Stimulated activated CD4-positive, alpha-beta T cell treated with anti-CD3 and anti-CD28 coated beads, Interleukin-1b, Interleukin-23, amount 100 ng/mL, for 48 hours (primary cell): ENCODE measurements around the gene POLR3G.

Source experiments
- DNase-seq: peaks from one replicate; pipeline ENCODE4 v3.0.0-alpha.2; 2020

The POLR3G gene

DNA sequence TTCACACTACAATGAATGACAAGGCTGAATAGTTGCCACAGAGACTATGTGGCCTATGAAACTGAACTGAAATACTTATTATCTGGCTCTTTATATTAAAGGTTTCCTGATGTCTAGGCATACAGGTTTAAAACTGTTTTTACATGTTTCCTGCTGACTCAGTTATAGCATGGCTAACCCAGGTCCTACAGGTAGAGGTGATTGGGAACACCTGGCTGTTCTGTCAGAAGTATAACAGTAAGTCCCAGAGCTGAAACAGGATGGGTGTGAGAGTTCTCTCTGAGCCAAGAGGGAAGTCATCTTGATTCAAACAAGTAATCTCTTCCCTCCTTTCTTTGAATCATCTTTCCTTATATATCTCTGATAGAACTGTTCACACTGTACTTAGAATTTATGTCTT, 79.0 kb downstream of the POLR3G start:
- no peak for DNase-seq

DNA sequence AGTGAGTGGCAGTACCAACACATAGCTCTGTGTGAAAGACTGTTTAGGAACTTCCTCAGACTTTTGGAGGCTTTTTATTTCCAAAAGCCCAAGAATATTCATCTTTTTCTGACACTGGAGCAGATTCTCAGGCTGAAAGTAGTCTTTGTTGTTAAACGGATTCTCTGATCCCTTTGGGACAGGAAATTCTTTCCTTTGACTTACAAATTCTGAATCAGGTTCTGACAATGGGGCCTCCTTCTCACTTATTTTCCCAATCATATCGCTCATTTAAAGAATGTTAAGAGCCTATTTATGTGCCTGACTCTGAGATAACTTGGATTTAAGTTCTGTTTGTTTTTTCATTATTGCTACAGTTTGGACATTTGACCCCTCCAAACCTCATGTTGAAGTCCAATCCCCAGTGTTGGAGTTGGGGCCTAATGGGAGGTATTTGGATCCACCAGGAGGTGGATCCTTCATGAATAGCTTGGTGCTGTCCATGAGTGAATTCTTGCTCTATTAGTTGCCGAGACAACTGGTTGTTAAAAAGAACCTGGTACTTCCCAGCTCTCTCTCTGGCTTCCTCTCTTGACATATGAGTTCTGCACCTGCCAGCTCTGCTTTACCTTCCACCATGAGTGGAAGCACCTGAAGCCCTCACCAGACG, 79.8 kb downstream of the POLR3G start:
- no peak for DNase-seq

DNA sequence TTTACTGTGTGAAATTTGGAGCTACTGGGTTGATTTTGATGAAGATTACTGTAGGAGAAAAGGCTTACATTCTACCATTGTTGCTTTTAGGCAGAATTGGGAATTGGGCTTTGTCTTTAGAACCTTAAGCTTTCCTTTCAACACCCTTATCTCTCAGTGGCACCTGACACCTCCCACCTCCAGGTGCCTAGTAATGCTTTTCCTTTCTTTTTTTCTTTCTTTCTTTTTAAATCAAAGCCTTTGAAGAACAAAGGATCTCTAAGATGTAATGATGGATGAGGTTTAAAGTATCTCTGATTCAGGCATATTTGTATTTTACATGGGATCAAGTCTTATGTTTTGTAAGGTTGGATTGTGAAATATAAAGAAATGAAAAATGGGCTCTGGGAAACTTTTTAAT, 81.0 kb downstream of the POLR3G start:
- no peak for DNase-seq

DNA sequence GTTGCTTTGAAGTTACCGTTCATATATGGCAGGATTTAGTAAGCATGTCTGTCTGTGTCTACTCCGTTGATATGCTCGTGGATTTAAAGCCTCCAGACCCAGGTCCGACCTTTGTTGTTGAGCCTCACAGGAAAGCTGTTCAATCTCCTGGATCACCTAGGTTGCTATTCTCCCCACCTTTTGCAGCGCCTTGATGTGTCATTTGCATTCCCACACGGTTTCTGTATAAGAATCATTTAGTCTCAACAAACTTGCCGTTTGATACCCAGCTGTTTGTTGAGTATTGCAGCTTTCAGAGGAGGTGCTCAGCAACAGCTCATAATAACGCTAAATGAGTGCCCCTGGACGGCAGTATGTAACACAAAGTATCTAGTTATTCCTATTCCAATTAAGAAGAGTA, 82.7 kb downstream of the POLR3G start:
- DNase-seq = no peak

DNA sequence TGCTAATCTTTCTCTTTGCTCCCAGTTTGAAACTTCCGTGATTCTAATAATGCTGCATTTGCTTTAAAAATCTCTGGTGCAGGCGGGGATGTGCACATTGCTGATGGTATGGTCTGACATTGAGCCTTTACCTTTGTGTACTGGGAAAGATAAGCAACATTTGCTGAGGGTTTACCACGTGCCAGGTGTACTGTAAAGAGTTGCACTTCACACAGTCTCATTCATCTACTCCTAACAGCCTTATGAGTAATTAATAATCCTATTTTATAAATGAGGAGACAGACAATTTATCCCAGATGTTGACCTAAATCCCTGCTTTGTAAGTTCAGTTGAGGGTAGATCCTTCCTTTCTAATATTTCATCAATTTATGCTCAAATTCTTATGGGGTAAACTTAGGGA, 83.2 kb downstream of the POLR3G start:
- DNase-seq = no peak

DNA sequence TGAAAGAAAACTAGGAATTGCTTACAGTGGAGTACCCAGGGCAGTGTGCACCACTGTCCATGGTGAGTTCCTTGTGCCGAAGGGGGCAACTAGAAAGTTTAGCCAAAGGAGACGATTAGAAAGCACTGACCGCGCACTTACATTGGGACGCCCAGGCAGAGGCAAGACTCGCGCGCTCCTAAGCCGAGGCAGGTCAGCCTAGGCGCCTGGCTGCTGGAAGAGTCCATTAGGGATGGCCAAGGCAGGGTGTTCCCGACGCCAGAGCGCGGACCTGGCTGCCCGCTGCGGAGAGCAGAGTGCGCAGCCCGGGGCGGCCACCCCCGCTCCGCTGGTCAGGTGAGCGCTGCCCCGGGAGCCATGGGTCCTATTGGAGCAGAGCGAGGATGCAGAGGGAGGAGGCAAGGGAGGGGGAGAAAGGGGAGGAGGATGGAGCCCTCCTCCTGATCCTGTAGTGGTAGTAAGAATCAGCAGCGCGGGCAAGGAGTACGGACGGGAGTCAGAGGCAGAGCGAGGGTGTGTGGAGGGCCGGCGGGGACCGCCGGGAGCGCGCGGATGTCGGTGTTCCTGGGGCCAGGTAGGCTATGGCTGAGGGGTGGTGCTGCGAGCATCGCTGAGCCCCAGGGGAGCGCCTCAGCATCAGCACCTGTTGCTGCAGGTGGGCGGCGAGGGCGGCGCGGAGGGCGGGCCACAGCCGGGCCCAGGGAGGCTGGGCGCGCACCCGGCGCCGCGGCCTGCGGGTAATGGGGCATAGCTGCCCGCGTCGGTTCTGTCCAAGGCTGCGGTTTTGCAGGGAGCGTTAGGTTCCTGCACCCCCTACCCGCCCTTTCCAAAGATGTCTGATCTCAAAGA, 83.9 kb downstream of the POLR3G start, which contains the start of gene ADGRV1:
Gene ADGRV1 (plus strand): TSS at position 454 of the 849 bp plus-strand sequence. CDS start 99 bp downstream, at position 553.
- no peak for DNase-seq

DNA sequence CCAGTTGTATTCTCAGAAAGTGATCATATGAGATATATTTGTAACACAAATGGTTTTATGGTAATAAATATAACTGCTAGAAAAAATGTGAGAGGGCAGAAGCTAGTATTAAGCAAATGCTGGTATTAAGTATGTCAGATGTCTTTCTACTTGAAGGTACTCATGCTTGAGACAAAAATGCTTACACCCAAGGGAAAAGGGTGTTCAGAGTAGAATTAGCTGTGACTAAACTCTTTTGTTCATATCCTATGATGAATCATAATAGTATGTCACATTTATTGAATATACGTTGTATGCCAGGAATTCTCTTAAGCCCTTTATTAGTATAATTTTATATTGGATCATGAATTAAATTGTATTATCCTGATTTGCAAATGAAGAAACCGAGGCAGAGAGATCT, 86.1 kb downstream of the POLR3G start:
- no peak for DNase-seq

DNA sequence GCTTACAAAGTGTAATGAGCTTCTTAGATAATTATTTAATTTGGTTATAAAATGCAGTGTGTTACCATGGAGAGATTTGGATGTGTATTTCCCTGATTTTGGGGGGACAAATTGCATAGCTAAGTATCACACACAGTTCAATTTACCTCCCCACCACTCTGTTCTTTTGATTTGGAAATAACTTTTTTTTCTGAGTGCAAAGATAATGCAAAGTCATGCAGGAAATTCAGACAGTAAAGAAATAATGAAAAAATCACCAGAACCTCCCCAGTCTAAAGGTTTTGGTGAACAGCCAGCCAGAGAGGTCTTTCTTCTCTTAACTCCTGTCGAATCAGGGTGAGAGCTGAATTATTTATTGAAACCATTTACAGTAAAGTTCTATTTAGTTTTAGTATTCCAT, 87.1 kb downstream of the POLR3G start:
- no peak for DNase-seq

DNA sequence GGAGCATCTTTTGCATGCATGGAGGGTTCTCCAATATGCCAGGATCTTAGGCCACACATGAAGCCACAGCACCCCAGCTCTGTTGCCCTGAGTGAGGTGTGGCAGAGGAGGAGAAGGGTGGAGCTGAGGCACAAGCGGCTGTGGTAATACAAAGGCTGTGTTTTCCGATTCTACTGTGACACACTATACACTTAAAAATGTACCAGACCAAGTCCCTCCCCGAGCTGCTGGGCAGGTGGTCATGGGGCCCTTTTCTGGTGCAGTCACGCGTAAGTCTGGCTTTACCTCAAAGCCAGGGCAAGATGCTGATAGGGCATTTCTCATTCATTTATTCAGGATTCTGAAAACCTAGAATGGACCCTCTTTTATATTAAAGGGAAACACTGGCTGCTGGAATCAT, 87.7 kb downstream of the POLR3G start:
- DNase-seq = no peak

DNA sequence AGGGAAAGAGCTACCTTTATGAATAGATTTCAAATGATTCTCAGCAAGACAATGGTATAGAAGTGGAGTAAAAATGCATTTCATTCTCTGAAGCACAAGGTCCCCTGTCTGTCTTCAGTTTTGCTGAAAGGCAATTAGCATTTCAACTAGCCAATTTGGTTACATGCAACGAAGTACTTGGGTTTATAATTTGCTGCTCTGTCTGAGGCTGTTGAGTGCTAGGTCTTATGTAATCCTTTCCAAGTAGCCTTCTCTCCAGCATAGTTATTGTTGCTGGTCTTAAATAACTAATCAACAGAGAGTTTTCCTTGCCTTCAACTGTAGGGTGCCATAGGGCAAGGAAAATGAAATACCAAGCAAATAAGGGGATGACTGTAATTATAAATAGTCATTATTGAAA, 88.4 kb downstream of the POLR3G start:
- DNase-seq = no peak
